ENCODE data around the gene ADCY9. TPM values are rescaled to one million over a fixed set of nuclear protein-coding genes. Genes with fewer than 3 reads are reported as not detected.

The ADCY9 gene
- total RNA-seq, 1 donor from 2014 or later, result 11.4 TPM

GRCh38 chr16:4009177-4009576, 107.1 kb downstream of the ADCY9 start:
- Mint-ChIP-seq H3K27me3 (ENCODE audit: low read depth, unreplicated experiment) (peaks cover 2% of the 10 kb centered on the region), H3K9me3 (ENCODE audit: unreplicated experiment) (no peaks in the 10 kb centered on the region), H3K4me1 (ENCODE audit: low read depth, unreplicated experiment) (peaks cover 4% of the 10 kb centered on the region), H3K27ac (ENCODE audit: unreplicated experiment) (no peak overlapping the region), H3K4me3 (ENCODE audit: unreplicated experiment) (no peak overlapping the region), H3K36me3 (ENCODE audit: low read depth, unreplicated experiment) (peaks cover 3% of the 10 kb centered on the region)
- no peak overlapping the region for H3K9ac ChIP-seq (ENCODE audit: low read length)
- H3K4me1 ChIP-seq (ENCODE audit: insufficient read depth, low read length), result peaks cover 4% of the 10 kb centered on the region
- no peaks in the 10 kb centered on the region for H3K27me3 ChIP-seq (ENCODE audit: insufficient read depth, low read length)
- no peak overlapping the region for H2AFZ ChIP-seq (ENCODE audit: low read depth, low read length)
- FAIRE-seq (no peak), DNase-seq (ENCODE audit: low read depth) (no peak)
- no peak overlapping the region for H3K27ac ChIP-seq (ENCODE audit: low read depth, low read length)
- H4K20me1 ChIP-seq (ENCODE audit: insufficient read depth, low read length), result no peaks in the 10 kb centered on the region
- no peaks in the 10 kb centered on the region for H3K9me3 ChIP-seq (ENCODE audit: insufficient read depth, low read depth, low read length)
- H3K4me2 ChIP-seq (ENCODE audit: low read length), result no peak overlapping the region
- no peaks in the 10 kb centered on the region for H3K36me3 ChIP-seq (ENCODE audit: insufficient read depth, low read length)
- TF ChIP-seq EZH2 (IDR thresholded peaks at IDR 0.05; ENCODE audit: insufficient read depth, low read length) (no peak), CTCF (IDR thresholded peaks at IDR 0.05; ENCODE audit: insufficient read depth, low read depth, low read length) (no peak)
- H3K4me3 ChIP-seq (ENCODE audit: insufficient read depth, low read depth, low read length), result no peak overlapping the region
- H3K79me2 ChIP-seq (ENCODE audit: insufficient read depth, low read length), result no peaks in the 10 kb centered on the region

GRCh38 chr16:4008116-4008515, 108.1 kb downstream of the ADCY9 start:
- no peaks in the 10 kb centered on the region for H3K9me3 Mint-ChIP-seq (ENCODE audit: unreplicated experiment)
- H2AFZ ChIP-seq (ENCODE audit: low read depth, low read length), result no peak overlapping the region
- no peak overlapping the region for H3K4me3 Mint-ChIP-seq (ENCODE audit: unreplicated experiment)
- H3K4me1 ChIP-seq (ENCODE audit: insufficient read depth, low read length), result no peaks in the 10 kb centered on the region
- no peaks in the 10 kb centered on the region for H3K79me2 ChIP-seq (ENCODE audit: insufficient read depth, low read length)
- no peak for DNase-seq (ENCODE audit: low read depth)
- H3K27ac ChIP-seq (ENCODE audit: low read depth, low read length), result no peak overlapping the region
- no peak overlapping the region for H3K9ac ChIP-seq (ENCODE audit: low read length)
- no peaks in the 10 kb centered on the region for H3K27me3 ChIP-seq (ENCODE audit: insufficient read depth, low read length)
- no peak overlapping the region for H3K4me3 ChIP-seq (ENCODE audit: insufficient read depth, low read depth, low read length)
- H3K36me3 ChIP-seq (ENCODE audit: insufficient read depth, low read length), result no peaks in the 10 kb centered on the region
- H3K27ac Mint-ChIP-seq (ENCODE audit: unreplicated experiment), result no peak overlapping the region
- peaks cover 5% of the 10 kb centered on the region for H3K36me3 Mint-ChIP-seq (ENCODE audit: low read depth, unreplicated experiment)
- FAIRE-seq, result no peak
- no peaks in the 10 kb centered on the region for H3K4me1 Mint-ChIP-seq (ENCODE audit: low read depth, unreplicated experiment)
- no peak overlapping the region for H3K4me2 ChIP-seq (ENCODE audit: low read length)
- peaks cover 3% of the 10 kb centered on the region for H3K27me3 Mint-ChIP-seq (ENCODE audit: low read depth, unreplicated experiment)
- no peaks in the 10 kb centered on the region for H4K20me1 ChIP-seq (ENCODE audit: insufficient read depth, low read length)
- TF ChIP-seq EZH2 (IDR thresholded peaks at IDR 0.05; ENCODE audit: insufficient read depth, low read length) (no peak), CTCF (IDR thresholded peaks at IDR 0.05; ENCODE audit: insufficient read depth, low read depth, low read length) (no peak)
- H3K9me3 ChIP-seq (ENCODE audit: insufficient read depth, low read depth, low read length), result no peaks in the 10 kb centered on the region

GRCh38 chr16:4006397-4006999, 109.7 kb downstream of the ADCY9 start:
- no peaks in the 10 kb centered on the region for H3K9me3 ChIP-seq (ENCODE audit: insufficient read depth, low read depth, low read length)
- no peak overlapping the region for H3K9ac ChIP-seq (ENCODE audit: low read length)
- H3K4me1 ChIP-seq (ENCODE audit: insufficient read depth, low read length), result no peaks in the 10 kb centered on the region
- FAIRE-seq (no peak), DNase-seq (ENCODE audit: low read depth) (no peak)
- H3K79me2 ChIP-seq (ENCODE audit: insufficient read depth, low read length), result no peaks in the 10 kb centered on the region
- no peaks in the 10 kb centered on the region for H3K27me3 ChIP-seq (ENCODE audit: insufficient read depth, low read length)
- Mint-ChIP-seq H3K36me3 (ENCODE audit: low read depth, unreplicated experiment) (peaks cover 7% of the 10 kb centered on the region), H3K27me3 (ENCODE audit: low read depth, unreplicated experiment) (peaks cover 3% of the 10 kb centered on the region), H3K27ac (ENCODE audit: unreplicated experiment) (no peak overlapping the region), H3K4me3 (ENCODE audit: unreplicated experiment) (no peak overlapping the region), H3K9me3 (ENCODE audit: unreplicated experiment) (no peaks in the 10 kb centered on the region), H3K4me1 (ENCODE audit: low read depth, unreplicated experiment) (no peaks in the 10 kb centered on the region)
- no peak overlapping the region for H3K27ac ChIP-seq (ENCODE audit: low read depth, low read length)
- H4K20me1 ChIP-seq (ENCODE audit: insufficient read depth, low read length), result no peaks in the 10 kb centered on the region
- no peak overlapping the region for H3K4me3 ChIP-seq (ENCODE audit: insufficient read depth, low read depth, low read length)
- H2AFZ ChIP-seq (ENCODE audit: low read depth, low read length), result no peak overlapping the region
- H3K36me3 ChIP-seq (ENCODE audit: insufficient read depth, low read length), result no peaks in the 10 kb centered on the region
- TF ChIP-seq EZH2 (IDR thresholded peaks at IDR 0.05; ENCODE audit: insufficient read depth, low read length) (no peak), CTCF (IDR thresholded peaks at IDR 0.05; ENCODE audit: insufficient read depth, low read depth, low read length) (no peak)
- no peak overlapping the region for H3K4me2 ChIP-seq (ENCODE audit: low read length)

Measured in astrocyte (in vitro differentiated cells and primary cell).